ENCODE results near the gene RAB27B. TPM values are rescaled to one million over a fixed set of nuclear protein-coding genes. Genes with fewer than 3 reads are reported as not detected.
A peak's percentile ranks its signal among the peaks of the same experiment; 100 is the strongest.

The RAB27B gene
- total RNA-seq, 1 donor from 2014 or later = 13.4 TPM

GRCh38 chr18:54910161-54910919, 82.1 kb downstream of the RAB27B start:
- H3K27me3 Mint-ChIP-seq = no peaks in the 10 kb centered on the region
- H3K4me1 Mint-ChIP-seq (ENCODE audit: low read depth) = peaks cover 1% of the 10 kb centered on the region
- TF ChIP-seq, protein P1, sequence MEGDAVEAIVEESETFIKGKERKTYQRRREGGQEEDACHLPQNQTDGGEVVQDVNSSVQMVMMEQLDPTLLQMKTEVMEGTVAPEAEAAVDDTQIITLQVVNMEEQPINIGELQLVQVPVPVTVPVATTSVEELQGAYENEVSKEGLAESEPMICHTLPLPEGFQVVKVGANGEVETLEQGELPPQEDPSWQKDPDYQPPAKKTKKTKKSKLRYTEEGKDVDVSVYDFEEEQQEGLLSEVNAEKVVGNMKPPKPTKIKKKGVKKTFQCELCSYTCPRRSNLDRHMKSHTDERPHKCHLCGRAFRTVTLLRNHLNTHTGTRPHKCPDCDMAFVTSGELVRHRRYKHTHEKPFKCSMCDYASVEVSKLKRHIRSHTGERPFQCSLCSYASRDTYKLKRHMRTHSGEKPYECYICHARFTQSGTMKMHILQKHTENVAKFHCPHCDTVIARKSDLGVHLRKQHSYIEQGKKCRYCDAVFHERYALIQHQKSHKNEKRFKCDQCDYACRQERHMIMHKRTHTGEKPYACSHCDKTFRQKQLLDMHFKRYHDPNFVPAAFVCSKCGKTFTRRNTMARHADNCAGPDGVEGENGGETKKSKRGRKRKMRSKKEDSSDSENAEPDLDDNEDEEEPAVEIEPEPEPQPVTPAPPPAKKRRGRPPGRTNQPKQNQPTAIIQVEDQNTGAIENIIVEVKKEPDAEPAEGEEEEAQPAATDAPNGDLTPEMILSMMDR (IDR thresholded peaks at IDR 0.05; ENCODE audit: unreplicated experiment) = no peak
- no peak for DNase-seq (ENCODE audit: low spot score, unreplicated experiment)
- no peak overlapping the region for H3K27ac Mint-ChIP-seq
- H3K4me3 Mint-ChIP-seq (ENCODE audit: low read depth) = no peak overlapping the region
- H3K36me3 Mint-ChIP-seq (ENCODE audit: insufficient read depth) = no peaks in the 10 kb centered on the region
- H3K9me3 Mint-ChIP-seq (ENCODE audit: low read depth) = no peaks in the 10 kb centered on the region

- Mint-ChIP-seq H3K27me3 (no peaks in the 10 kb centered on the region), H3K36me3 (ENCODE audit: insufficient read depth) (no peaks in the 10 kb centered on the region)
These were observed 83.3 kb downstream of the RAB27B start for GRCh38 chr18:54911551-54911950.

GRCh38 chr18:54914816-54915215, 86.5 kb downstream of the RAB27B start:
- Mint-ChIP-seq H3K4me3 (ENCODE audit: low read depth) (no peak overlapping the region), H3K36me3 (ENCODE audit: insufficient read depth) (no peaks in the 10 kb centered on the region), H3K9me3 (ENCODE audit: low read depth) (no peaks in the 10 kb centered on the region), H3K27me3 (no peaks in the 10 kb centered on the region), H3K27ac (no peak overlapping the region), H3K4me1 (ENCODE audit: low read depth) (peaks cover 4% of the 10 kb centered on the region)
- no peak for DNase-seq (ENCODE audit: low spot score, unreplicated experiment)
- TF ChIP-seq, protein P1 (IDR thresholded peaks at IDR 0.05; ENCODE audit: unreplicated experiment) = no peak

More at GRCh38 chr18:54911551-54911950, 83.3 kb downstream of the RAB27B start:
- H3K9me3 Mint-ChIP-seq (ENCODE audit: low read depth) = no peaks in the 10 kb centered on the region
- H3K4me1 Mint-ChIP-seq (ENCODE audit: low read depth) = peaks cover 1% of the 10 kb centered on the region
- TF ChIP-seq, protein P1 (IDR thresholded peaks at IDR 0.05; ENCODE audit: unreplicated experiment) = no peak
- no peak for DNase-seq (ENCODE audit: low spot score, unreplicated experiment)
- no peak overlapping the region for H3K4me3 Mint-ChIP-seq (ENCODE audit: low read depth)
- no peak overlapping the region for H3K27ac Mint-ChIP-seq

GRCh38 chr18:54916507-54916906, 88.2 kb downstream of the RAB27B start:
- Mint-ChIP-seq H3K4me1 (ENCODE audit: low read depth) (peaks cover 4% of the 10 kb centered on the region), H3K27ac (peak overlapping the region; percentile 43), H3K27me3 (no peaks in the 10 kb centered on the region), H3K4me3 (ENCODE audit: low read depth) (no peak overlapping the region), H3K36me3 (ENCODE audit: insufficient read depth) (no peaks in the 10 kb centered on the region), H3K9me3 (ENCODE audit: low read depth) (peaks cover 3% of the 10 kb centered on the region)
- TF ChIP-seq, protein P1 (IDR thresholded peaks at IDR 0.05; ENCODE audit: unreplicated experiment) = no peak
- DNase-seq (ENCODE audit: low spot score, unreplicated experiment) = no peak

- peaks cover 3% of the 10 kb centered on the region for H3K9me3 Mint-ChIP-seq (ENCODE audit: low read depth)
- H3K4me1 Mint-ChIP-seq (ENCODE audit: low read depth) = peaks cover 6% of the 10 kb centered on the region
- peaks cover 3% of the 10 kb centered on the region for H3K27me3 Mint-ChIP-seq
- no peak overlapping the region for H3K4me3 Mint-ChIP-seq (ENCODE audit: low read depth)
- H3K36me3 Mint-ChIP-seq (ENCODE audit: insufficient read depth) = no peaks in the 10 kb centered on the region
- TF ChIP-seq, protein P1 (IDR thresholded peaks at IDR 0.05; ENCODE audit: unreplicated experiment) = no peak
- no peak overlapping the region for H3K27ac Mint-ChIP-seq
- DNase-seq (ENCODE audit: low spot score, unreplicated experiment) = no peak
These were observed 89.8 kb downstream of the RAB27B start for GRCh38 chr18:54918060-54918459.

Data from progenitor cell of endocrine pancreas (in vitro differentiated cells).